GM12878 (cell line): Measurements from ENCODE around the gene POU2F1. TPM values are rescaled to one million over a fixed set of nuclear protein-coding genes. Genes with fewer than 3 reads are reported as not detected.

ENCODE experiments used
- ATAC-seq: fragments of 200-7000 bp; cut with Tn5 transposase; 3 replicates; pipeline ENCODE4 v1.9.1; 2020; ENCODE audit warnings: mild to moderate bottlenecking, moderate library complexity
- BruUV-seq: library from RNA; stranded (reverse); fragments of 400-500 nt; replicated peaks from 2 replicates; lab custom pipeline; 2021; lab: Mats Ljungman, UMichigan
- CTCF ChIA-PET: fragments of 300-600 bp; sonication (Branson Sonifier 250); formaldehyde crosslinking; extraction: SDS; loops from one replicate; lab custom pipeline; 2021; ENCODE audit warnings: inconsistent platforms; lab: Yijun Ruan, JAX
- POLR2A ChIA-PET: fragments of 350-600 bp; formaldehyde crosslinking; extraction: SDS; loops from one replicate; lab custom pipeline; 2021; ENCODE audit warnings: inconsistent platforms; lab: Charles Lee
- RAD21 ChIA-PET: fragments of 300-600 bp; sonication (Branson Sonifier 250); formaldehyde crosslinking; loops from one replicate; lab custom pipeline; 2023; ENCODE audit warnings: antibody characterized with exemption; ENCODE audit not compliant: unreplicated experiment; lab: Charles Lee
- SMC1A ChIA-PET: fragments of 300-600 bp; sonication (Branson Sonifier 250); formaldehyde crosslinking; loops from one replicate; lab custom pipeline; 2023; ENCODE audit not compliant: unreplicated experiment, uncharacterized antibody; lab: Charles Lee
- DNase-seq: peaks from one replicate; pipeline ENCODE4 v3.0.0-alpha.2; 2011; ENCODE audit warnings: low read depth, low spot score
- FAIRE-seq: peaks from 3 replicates; lab custom pipeline; 2011; peaks lifted over from hg19 to GRCh38; lab: Jason Lieb, UNC
- H2AFZ ChIP-seq: 2 replicates; pipeline ENCODE4 v1.6.0; 2011; ENCODE audit warnings: low read depth, low read length, control low read depth; ENCODE audit not compliant: control insufficient read depth
- H3K27ac ChIP-seq: 2 replicates; pipeline ENCODE4 v1.5.1; 2011; ENCODE audit warnings: control low read depth; ENCODE audit not compliant: control insufficient read depth, insufficient read depth
- H3K27me3 ChIP-seq, 2 experiments: replicated peaks in 1 of 2; 2 replicates each; pipeline versions ENCODE4 v1.6.0 to v1.6.1; 2011; ENCODE audit warnings: low read length in 1 of 2; ENCODE audit not compliant: control insufficient read depth in 2 of 2, insufficient read depth in 2 of 2
- H3K36me3 ChIP-seq, 2 experiments: 2 replicates each; pipeline ENCODE4 v1.5.1; 2011; ENCODE audit warnings: low read length in 1 of 2; ENCODE audit not compliant: control insufficient read depth in 2 of 2, insufficient read depth in 2 of 2
- H3K4me1 ChIP-seq: 2 replicates; pipeline ENCODE4 v1.6.1; 2011; ENCODE audit warnings: mild to moderate bottlenecking, low read length, moderate library complexity, mixed read lengths; ENCODE audit not compliant: control insufficient read depth, insufficient read depth
- H3K4me2 ChIP-seq: 2 replicates; pipeline ENCODE4 v1.6.0; 2011; ENCODE audit warnings: control low read depth; ENCODE audit not compliant: control insufficient read depth, insufficient read depth
- H3K4me3 ChIP-seq: fragments of 200-600 bp; sonication (generic); 2 replicates; pipeline ENCODE4 v1.5.1; 2016
- H3K79me2 ChIP-seq: 2 replicates; pipeline ENCODE4 v1.6.0; 2011; ENCODE audit warnings: low read length; ENCODE audit not compliant: control insufficient read depth, insufficient read depth
- H3K9ac ChIP-seq: 2 replicates; pipeline ENCODE4 v1.8.0; 2011; ENCODE audit warnings: low read length, control low read depth, mixed read lengths; ENCODE audit not compliant: control insufficient read depth, insufficient read depth
- H3K9me3 ChIP-seq: replicated peaks from 3 replicates; pipeline ENCODE4 v1.5.1; 2011; ENCODE audit warnings: mild to moderate bottlenecking, low read length; ENCODE audit not compliant: control insufficient read depth, insufficient read depth
- H4K20me1 ChIP-seq: 2 replicates; pipeline ENCODE4 v1.6.0; 2011; ENCODE audit not compliant: control insufficient read depth, insufficient read depth
- CREB1 ChIP-seq: IDR thresholded peaks from 2 replicates; pipeline ENCODE4 v1.6.1; 2012; ENCODE audit warnings: low read depth, mild to moderate bottlenecking, inconsistent platforms
- ETV6 ChIP-seq, 2 experiments: fragments of 450-650 bp in 1 of 2; IDR thresholded peaks in 1 of 2; conservative IDR thresholded peaks in 1 of 2; 2 replicates each; pipeline ENCODE4 v1.6.1; 2014; ENCODE audit warnings: antibody characterized with exemption in 1 of 2, borderline replicate concordance in 1 of 2, low read depth in 1 of 2, mild to moderate bottlenecking in 1 of 2, moderate library complexity in 1 of 2
- FOXM1 ChIP-seq: IDR thresholded peaks from 2 replicates; pipeline ENCODE4 v1.6.1; 2012; ENCODE audit warnings: low read depth, mild to moderate bottlenecking, inconsistent platforms, low read length, moderate library complexity
- PKNOX1 ChIP-seq: fragments of 450-650 bp; IDR thresholded peaks from 2 replicates; pipeline ENCODE4 v1.6.1; 2016; ENCODE audit warnings: mild to moderate bottlenecking
- POLR2AphosphoS2 ChIP-seq: IDR thresholded peaks from 2 replicates; pipeline ENCODE4 v1.6.1; 2011; ENCODE audit warnings: low read depth, mild to moderate bottlenecking, low read length, improper control_type of control experiment, moderate library complexity
- RBBP5 ChIP-seq: fragments of 200-600 bp; sonication (generic); conservative IDR thresholded peaks from 2 replicates; pipeline ENCODE4 v1.6.1; 2016
- SKIL ChIP-seq: fragments of 450-650 bp; IDR thresholded peaks from 2 replicates; pipeline ENCODE4 v1.6.1; 2017; ENCODE audit warnings: mild to moderate bottlenecking, low read depth, inconsistent platforms; ENCODE audit not compliant: poor library complexity, severe bottlenecking
- STAT3 ChIP-seq: IDR thresholded peaks from 2 replicates; pipeline ENCODE4 v1.6.1; 2011; ENCODE audit warnings: low read depth, low read length, improper control_type of control experiment
- YBX1 ChIP-seq: fragments of 450-650 bp; IDR thresholded peaks from 2 replicates; pipeline ENCODE4 v1.6.1; 2016; ENCODE audit warnings: antibody characterized with exemption
- ZBTB11 ChIP-seq: fragments of 450-650 bp; formaldehyde crosslinking; IDR thresholded peaks from 2 replicates; pipeline ENCODE4 v1.5.0; 2022; ENCODE audit warnings: mild to moderate bottlenecking, missing genetic modification characterization
- ZNF592 ChIP-seq: fragments of 450-650 bp; IDR thresholded peaks from 2 replicates; pipeline ENCODE4 v1.6.1; 2017; ENCODE audit warnings: mild to moderate bottlenecking, moderate library complexity
- ZNF622 ChIP-seq: fragments of 450-650 bp; IDR thresholded peaks from 2 replicates; pipeline ENCODE4 v1.6.1; 2017; ENCODE audit warnings: mild to moderate bottlenecking, inconsistent platforms
- WGBS: methylation state at CpG from one replicate; pipeline ENCODE4 v1.1.6; 2016; ENCODE audit warnings: low lambda C conversion rate; ENCODE audit not compliant: insufficient replicate concordance, insufficient coverage; ENCODE audit errors: missing lambda C conversion rate; 5-methylcytosine and 5-hydroxymethylcytosine counted together
- in situ Hi-C: fragments of 300-500 bp; cut with MboI; formaldehyde crosslinking; loops from 9 replicates; pipeline ENCODE4 v1.14.3; 2018; ENCODE audit warnings: mixed read lengths
- intact Hi-C: fragments of 100-400 bp; cut with micrococcal nuclease; formaldehyde crosslinking; loops from one replicate; pipeline ENCODE4 v1.14.2; 2022; ENCODE audit not compliant: unreplicated experiment
- polyA plus RNA-seq, 11 experiments: library from polyadenylated mRNA; depleted of rRNA in 4 of 11; unstranded in 6 of 11; stranded (reverse) in 5 of 11; fragments of >200 nt; fragmentation: Nextera tagmentation in 4 of 11; fragmentation: Illumina TruSeq in 1 of 11; extraction: Ambion mirVana in 4 of 11; extraction: Trizol in 1 of 11; gene quantifications; 1 replicate in 1 of 11; 2 replicates in 10 of 11; pipeline versions ENCODE4 v1.2.1 to v1.2.3, GENCODE V29; 2011 to 2016; ENCODE audit warnings: inconsistent platforms in 2 of 11, missing spikeins in 2 of 11, low read depth in 1 of 11
- total RNA-seq, 4 experiments: library from RNA; depleted of rRNA in 3 of 4; stranded (reverse); fragments of >200 nt in 3 of 4; fragmentation: Illumina TruSeq in 1 of 4; extraction: Trizol in 1 of 4; gene quantifications; 2 replicates each; pipeline versions ENCODE4 v1.2.1 to v1.2.3, GENCODE V29; 2013 to 2021

The POU2F1 gene
- total and polyA plus RNA-seq, 10 of the 15 experiments (the other 5 are each of a cell fraction or from before 2014, with no cell fraction given) = 2.5 to 21.7 (median 12.5) TPM

- TF ChIP-seq ZBTB11 (CRISPR knock-in tag) = no peak
- TF ChIP-seq YBX1 = no peak
- TF ChIP-seq POLR2AphosphoS2 = no peak
- TF ChIP-seq PKNOX1 = no peak
- TF ChIP-seq STAT3 = no peak
- no peak for TF ChIP-seq ETV6 (conservative IDR thresholded peaks at IDR 0.05 in 1 of 2, IDR thresholded peaks at IDR 0.05 in 1 of 2; ENCODE audit: borderline replicate concordance in 1 of 2, low read depth in 1 of 2)
- no peak for TF ChIP-seq RBBP5
Observed at GRCh38 chr1:167427848-167428247, 207.2 kb downstream of the POU2F1 start (continued).

- H3K4me1 ChIP-seq = peaks cover 27% of the 10 kb centered on the region
- H3K36me3 ChIP-seq = peaks cover 0 to 4% of the 10 kb centered on the region in 2 experiments; a peak in 3 of 4 replicates
- ChIA-PET RAD21 (interaction anchor here (0.7 to 1.1 kb wide), 2 partner anchors 13 to 127 kb away, joined by 3 read pairs; no protein-coding TSS in a partner anchor), POLR2A (no interaction called here), CTCF (no interaction called here), SMC1A (interaction anchor here (1.2 to 1.4 kb wide), 2 partner anchors 13 to 163 kb away, joined by 3 to 4 read pairs; no protein-coding TSS in a partner anchor)
- H3K4me2 ChIP-seq = no peak overlapping the region
- DNase-seq = no peak
- H3K4me3 ChIP-seq = no peak overlapping the region
- no peak overlapping the region for H2AFZ ChIP-seq
- intact Hi-C loops (no loop called here), in situ Hi-C loops (no loop called here)
- no peaks in the 10 kb centered on the region for H3K9me3 ChIP-seq
- no peak for FAIRE-seq
- no TSS peak for BruUV-seq
- no peaks in the 10 kb centered on the region for H3K79me2 ChIP-seq
- no peaks in the 10 kb centered on the region for H3K27me3 ChIP-seq
- 91% methylated on average over 2 of the region's 2 CpGs for WGBS
- no peak for ATAC-seq
- H3K9ac ChIP-seq = no peak overlapping the region
- no peak overlapping the region for H3K27ac ChIP-seq
- no peaks in the 10 kb centered on the region for H4K20me1 ChIP-seq
- no peak for TF ChIP-seq ZNF592
- TF ChIP-seq CREB1 = no peak
- TF ChIP-seq ZNF622 = no peak
- TF ChIP-seq FOXM1 = no peak
- TF ChIP-seq SKIL = no peak
Observed at GRCh38 chr1:167428395-167428794, 207.7 kb downstream of the POU2F1 start.
